ENCODE results near the gene CES4A. TPM values are rescaled to one million over a fixed set of nuclear protein-coding genes. Genes with fewer than 3 reads are reported as not detected.
A peak's percentile ranks its signal among the peaks of the same experiment; 100 is the strongest.

Gene CES4A
- total RNA-seq, 1 experiment from 2014 or later: 1.9 TPM

DNA sequence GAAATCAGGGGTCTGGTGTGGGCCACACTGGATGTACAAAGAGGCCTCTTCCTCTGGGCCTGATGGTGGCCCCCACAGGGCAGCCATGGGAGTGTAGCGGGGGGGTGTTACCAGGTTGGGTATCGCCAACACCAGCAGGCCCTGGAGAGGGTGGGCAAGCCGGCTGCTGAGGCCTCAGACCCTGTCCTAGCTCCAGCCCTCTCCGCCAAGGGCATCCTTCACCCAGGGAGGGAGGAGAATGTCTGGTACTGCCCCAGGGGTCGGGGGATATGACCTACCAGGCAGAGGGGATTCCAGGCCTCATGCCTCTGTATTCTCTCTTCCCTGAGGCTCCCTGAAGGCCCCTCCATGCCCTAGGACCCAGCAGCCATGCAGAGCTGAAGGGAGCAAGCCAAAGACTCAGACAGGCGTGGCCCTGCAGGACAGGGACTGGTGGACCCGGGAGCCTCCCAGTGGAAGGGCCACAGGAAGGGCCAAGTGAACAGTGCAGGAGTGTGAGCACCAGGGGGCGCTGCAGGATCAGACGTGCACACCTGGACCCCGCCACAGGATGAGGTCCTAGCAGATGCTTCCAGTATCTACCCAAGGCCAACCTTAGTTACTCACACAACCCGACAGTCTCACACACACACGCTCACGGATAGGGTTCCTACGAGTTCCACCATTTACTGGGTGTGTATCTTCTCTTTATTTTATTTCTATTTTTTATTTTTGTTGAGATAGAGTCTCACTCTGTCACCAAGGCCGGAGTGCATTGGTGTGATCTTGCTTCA, 10.9 kb upstream of the CES4A start:
- Histone ChIP-seq H2BK120ac (ENCODE audit: low read depth, low read length, poor library complexity, severe bottlenecking) (no peak overlapping the region), H3K23ac (ENCODE audit: insufficient read length, low read depth, low read length) (no peak overlapping the region), H3K27me3 (ENCODE audit: insufficient read depth, low read length) (no peaks in the 10 kb centered on the region), H2AFZ (ENCODE audit: low read length) (no peak overlapping the region), H3K4me2 (ENCODE audit: insufficient read depth, insufficient read length, low read length) (no peak overlapping the region), H3K14ac (ENCODE audit: insufficient read depth, low read length) (no peak overlapping the region; the same call in 1 of the 2 replicates), H2AK5ac (ENCODE audit: insufficient read length, low read length) (no peak overlapping the region), H2BK5ac (ENCODE audit: insufficient read length, low read length) (no peak overlapping the region), H3K56ac (ENCODE audit: insufficient read length, low read depth, low read length) (no peak overlapping the region), H4K20me1 (ENCODE audit: control insufficient read depth, insufficient read depth, insufficient read length) (no peaks in the 10 kb centered on the region), H4K5ac (ENCODE audit: insufficient read length, low read depth, low read length) (no peak overlapping the region), H3K4me1 (ENCODE audit: insufficient read depth, low read length) (no peaks in the 10 kb centered on the region; the same call in 1 of the 2 replicates), H3K23me2 (ENCODE audit: insufficient read length, low read depth, low read length, poor library complexity, severe bottlenecking) (no peaks in the 10 kb centered on the region), H2BK12ac (ENCODE audit: insufficient read length, low read depth, low read length) (no peak overlapping the region), H3K27ac (ENCODE audit: insufficient read length, low read depth, low read length) (no peak overlapping the region), H3T11ph (ENCODE audit: low read length) (no peak overlapping the region), H3K79me1 (ENCODE audit: insufficient read depth, low read depth, low read length, poor library complexity, severe bottlenecking) (no peaks in the 10 kb centered on the region), H3K79me2 (ENCODE audit: insufficient read depth, low read length) (no peaks in the 10 kb centered on the region), H3K18ac (ENCODE audit: insufficient read length, low read depth, low read length) (no peak overlapping the region), H3K9ac (ENCODE audit: extremely low read depth, insufficient read length, low read length) (no peak overlapping the region), H2BK15ac (ENCODE audit: low read depth, low read length) (no peak overlapping the region), H4K8ac (replicated peaks; ENCODE audit: insufficient read length, low read depth, low read length) (no peak overlapping the region), H2BK20ac (ENCODE audit: low read depth, low read length, poor library complexity, severe bottlenecking) (no peak overlapping the region), H3K9me3 (ENCODE audit: control insufficient read depth, low read depth, low read length) (no peaks in the 10 kb centered on the region), H4K91ac (ENCODE audit: insufficient read length, low read depth, low read length) (no peak overlapping the region), H3K4ac (ENCODE audit: low read depth, low read length) (no peak overlapping the region)
- H3K27me3 Mint-ChIP-seq (ENCODE audit: low read depth): peaks cover 10% of the 10 kb centered on the region
- H3K27ac Mint-ChIP-seq: no peak overlapping the region
- TF ChIP-seq CTCF (conservative IDR thresholded peaks at IDR 0.05): peak; percentile 98
- H3K36me3 Mint-ChIP-seq (ENCODE audit: insufficient read depth in 1 of 3, low read depth in 3 of 3): no peaks in the 10 kb centered on the region
- WGBS (ENCODE audit: extremely low coverage, insufficient read length, low lambda C conversion rate): no CpG with 5 or more reads among the region's 15 CpGs
- no peaks in the 10 kb centered on the region; a peak in 1 of 5 replicates for H3K9me3 Mint-ChIP-seq
- peaks cover 10 to 12% of the 10 kb centered on the region in 2 experiments for H3K4me1 Mint-ChIP-seq
- DNase-seq: peak; percentile 92
- H3K4me3 Mint-ChIP-seq: peak overlapping the region in 1 of 2 experiments; percentile 46; a peak in 2 of 5 replicates

Data from H9 (cell line).